PC-3 (cell line): ENCODE results near the gene TRIM10.

Experiments used
- CTCF ChIP-seq: fragments of 300-600 bp; sonication (generic); conservative IDR thresholded peaks from 2 replicates; pipeline ENCODE4 v1.5.1; 2017; ENCODE audit warnings: antibody characterized with exemption, low read depth, mild to moderate bottlenecking, low read length
- EZH2 ChIP-seq: fragments of 300-600 bp; sonication (generic); IDR thresholded peaks from one replicate; pipeline ENCODE4 v1.6.1; 2017; ENCODE audit warnings: antibody characterized with exemption, mild to moderate bottlenecking, low read length; ENCODE audit not compliant: unreplicated experiment
- EZH2phosphoT487 ChIP-seq: fragments of 300-600 bp; sonication (generic); IDR thresholded peaks from 2 replicates; pipeline ENCODE4 v1.6.1; 2018; ENCODE audit warnings: mild to moderate bottlenecking, antibody characterized with exemption, low read length, borderline replicate concordance

GRCh38 chr6:30207619-30208295 is 46.7 kb upstream of the TRIM10 start:
- TF ChIP-seq EZH2 = no peak
- TF ChIP-seq CTCF = no peak
- TF ChIP-seq EZH2phosphoT487 = no peak
